Right lung (tissue), 5 donors: ENCODE data around the gene MNX1. TPM values are rescaled to one million over a fixed set of nuclear protein-coding genes. Genes with fewer than 3 reads are reported as not detected.

ENCODE experiments used
- DNase-seq, 2 donors: peaks; one replicate each; pipeline ENCODE4 v3.0.0-alpha.2; 2013
- polyA plus RNA-seq, 5 donors: library from polyadenylated mRNA; unstranded; fragments of 120-200 nt; gene quantifications; one replicate each; pipeline versions ENCODE4 v1.2.1 to v1.2.3, GENCODE V29; 2013; ENCODE audit warnings: inconsistent platforms in 1 of 5, low replicate concordance in 1 of 5; ENCODE audit not compliant: insufficient read length in 5 of 5, insufficient read depth in 1 of 5

Gene MNX1
- polyA plus RNA-seq, 5 donors = 0.16 to 0.45 (median 0.29) TPM

DNA sequence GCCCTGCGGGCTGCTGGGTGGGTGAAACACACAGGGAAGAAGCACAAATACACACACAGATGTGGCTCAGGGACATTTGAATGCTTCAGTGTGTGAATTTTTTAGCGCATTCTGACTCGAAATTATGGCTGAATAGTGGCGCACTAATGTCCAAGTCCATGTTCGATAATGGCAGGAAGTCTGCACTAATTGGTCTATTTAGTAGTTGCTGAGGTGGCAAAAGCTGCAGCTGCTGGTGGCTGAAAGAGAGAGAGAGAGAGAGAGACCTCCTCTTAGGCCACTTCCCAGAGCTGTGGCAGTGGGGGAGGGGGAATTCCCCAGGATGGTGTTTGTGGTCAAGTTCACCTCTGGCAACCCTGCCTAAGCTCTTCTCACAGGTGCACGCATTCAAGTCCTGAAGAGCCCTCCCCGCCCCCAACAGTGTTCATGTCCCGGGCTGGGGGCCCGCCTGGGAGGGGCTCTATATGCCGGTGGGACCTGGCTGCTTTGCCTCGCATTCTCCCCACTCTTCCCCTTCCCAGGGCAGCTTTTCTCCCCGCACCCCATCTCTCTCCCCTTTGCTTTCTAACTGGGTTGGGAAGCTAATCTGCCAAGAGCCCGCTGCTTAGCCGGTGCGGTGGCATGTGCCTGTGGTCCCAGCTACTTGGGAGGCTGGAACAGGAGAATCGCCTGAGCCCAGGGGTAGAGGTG is 6.0 kb upstream of the MNX1 start:
- DNase-seq = no peak

DNA sequence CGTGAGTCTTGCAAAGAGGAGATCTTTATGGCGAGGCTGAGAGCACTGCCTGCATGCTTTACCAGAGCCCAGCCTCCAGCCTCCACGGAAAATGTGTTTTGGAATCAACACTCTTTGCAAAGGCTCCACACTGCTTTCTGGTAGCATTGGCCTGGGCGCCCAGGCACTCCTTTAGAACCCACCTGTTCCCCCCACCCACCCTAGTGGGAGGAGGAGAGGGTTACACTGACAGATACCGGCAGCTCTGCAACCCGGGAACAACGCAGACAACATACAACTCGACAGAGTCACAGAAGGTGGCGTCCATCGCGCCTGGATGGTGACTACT is 5.5 kb upstream of the MNX1 start:
- no peak for DNase-seq

DNA sequence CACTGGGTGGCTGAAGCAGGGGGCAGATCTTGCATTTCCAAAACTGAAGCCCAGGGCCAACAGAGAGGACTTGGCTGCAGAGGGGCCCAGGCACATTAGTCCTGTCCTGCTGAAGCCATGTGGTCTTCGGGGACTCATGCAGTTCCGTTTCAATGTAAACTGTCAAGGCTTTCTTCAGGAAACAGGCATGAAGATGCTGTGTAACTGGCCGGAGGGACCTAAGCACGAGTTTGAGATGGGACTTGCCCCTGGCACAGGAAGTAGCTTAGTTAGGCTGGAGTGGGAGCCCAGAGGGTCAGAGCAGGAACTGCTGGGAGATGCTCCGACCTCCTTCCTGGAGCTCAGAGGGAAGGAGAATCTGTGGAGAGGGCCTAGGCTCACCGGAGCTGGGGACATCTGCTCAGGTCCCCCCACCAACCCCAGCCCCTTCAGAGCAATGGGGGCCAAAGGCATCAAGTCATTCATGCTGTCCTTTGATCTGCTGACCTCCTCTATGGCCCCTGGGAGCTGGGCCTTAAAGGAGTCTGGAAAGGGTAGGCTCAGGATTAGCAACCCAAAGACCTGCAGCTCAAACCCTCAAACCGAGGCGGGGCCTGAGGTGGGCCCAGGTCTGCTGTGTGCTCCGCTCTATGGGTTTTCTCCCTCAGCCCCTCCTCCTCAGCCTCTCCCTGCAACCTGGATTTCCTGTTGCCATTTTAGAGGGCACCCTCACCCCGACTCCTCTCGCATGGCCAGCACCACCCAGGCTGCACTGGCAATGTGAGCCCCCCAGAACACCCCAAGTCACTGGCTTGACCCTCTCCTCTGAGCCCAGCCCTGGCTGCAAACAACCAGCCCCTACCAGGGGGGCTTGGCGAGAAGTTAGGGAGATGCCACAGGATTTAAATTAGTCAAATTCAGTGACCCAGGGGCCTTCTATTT is 4.4 kb upstream of the MNX1 start:
- no peak for DNase-seq

DNA sequence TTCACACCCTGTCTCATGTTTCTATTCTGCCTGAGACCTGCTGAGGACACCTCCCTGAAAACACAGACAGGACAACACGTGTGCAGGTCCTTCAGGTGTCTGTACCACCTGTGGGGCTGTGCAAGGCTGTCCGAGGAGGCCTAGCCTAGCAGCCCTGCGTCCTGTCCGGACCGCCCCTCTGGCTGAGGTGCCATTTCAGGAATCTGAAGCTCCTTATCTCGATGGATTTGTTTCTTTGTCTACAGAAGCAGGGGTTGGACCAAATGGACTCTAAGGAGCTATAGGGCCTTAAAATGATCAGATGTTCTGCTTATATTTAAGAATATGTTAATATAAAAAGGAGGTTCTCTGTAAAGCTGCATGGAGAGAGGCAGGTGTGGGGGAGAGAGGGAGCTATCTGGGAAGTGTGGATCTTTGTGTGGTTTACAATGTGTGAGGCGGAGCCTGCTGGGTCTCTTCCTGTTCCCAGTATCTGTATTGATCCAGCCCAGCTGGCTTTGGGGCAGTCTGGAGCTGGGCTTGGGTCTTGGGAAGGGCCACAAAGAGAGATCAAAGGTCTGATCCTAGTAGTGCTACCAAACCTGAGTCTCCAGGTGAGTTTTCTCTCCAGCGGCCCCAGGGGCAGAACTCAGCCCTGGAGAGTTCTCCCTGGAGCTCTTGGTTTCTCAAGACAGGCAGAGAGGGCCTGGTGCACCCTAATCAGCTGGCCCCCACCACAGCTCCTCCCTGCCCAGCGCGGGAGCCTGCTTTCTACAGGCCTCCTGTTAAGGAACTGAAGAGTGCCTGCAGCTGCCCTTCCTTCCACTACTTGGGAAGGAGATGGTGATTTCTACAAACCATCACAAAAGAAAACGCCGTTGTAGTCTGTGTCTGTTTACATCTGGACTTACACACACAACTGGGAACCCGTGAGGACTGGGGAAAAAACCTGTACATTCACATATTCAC is 3.4 kb upstream of the MNX1 start:
- no peak for DNase-seq

DNA sequence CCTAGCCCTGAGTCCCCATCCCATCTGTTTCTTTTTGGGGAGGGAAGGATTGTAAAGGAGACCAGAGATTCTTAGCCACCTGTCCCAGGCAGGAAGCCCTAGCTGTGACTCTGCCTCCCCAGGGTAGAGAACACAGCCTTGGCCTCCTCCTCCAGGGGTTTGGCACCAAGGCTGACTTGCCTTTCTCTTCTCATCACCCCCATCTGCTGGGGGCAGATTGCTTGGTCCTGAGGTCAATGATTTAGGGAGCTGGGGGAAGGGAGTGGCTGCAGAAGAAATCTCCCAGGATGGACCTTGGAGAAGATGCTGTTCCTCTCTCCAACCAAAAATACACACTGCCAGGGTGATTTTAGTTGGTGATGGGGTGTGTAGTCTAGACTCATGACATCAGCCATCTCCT is 2.6 kb upstream of the MNX1 start:
- no peak for DNase-seq

DNA sequence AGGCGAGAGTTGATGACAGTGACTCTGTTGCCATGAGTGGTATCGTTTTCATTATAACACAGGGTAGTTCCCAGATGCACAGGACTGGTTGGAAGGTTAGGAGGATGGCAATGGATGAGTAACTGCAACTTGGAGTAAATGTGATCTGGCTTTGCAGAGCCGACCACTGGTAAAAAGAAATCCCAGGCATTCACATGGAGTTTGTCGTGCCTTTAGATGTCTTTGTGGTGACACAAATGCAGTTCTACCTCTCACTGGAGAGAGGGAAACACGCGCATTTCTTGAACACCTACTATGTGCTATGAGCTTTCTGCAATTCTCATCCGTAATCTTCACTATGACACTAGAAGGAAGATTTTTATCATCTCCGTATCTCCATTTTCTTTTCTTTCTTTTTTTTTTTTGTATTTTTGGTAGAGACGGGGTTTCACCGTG is 1.7 kb upstream of the MNX1 start:
- no peak for DNase-seq

DNA sequence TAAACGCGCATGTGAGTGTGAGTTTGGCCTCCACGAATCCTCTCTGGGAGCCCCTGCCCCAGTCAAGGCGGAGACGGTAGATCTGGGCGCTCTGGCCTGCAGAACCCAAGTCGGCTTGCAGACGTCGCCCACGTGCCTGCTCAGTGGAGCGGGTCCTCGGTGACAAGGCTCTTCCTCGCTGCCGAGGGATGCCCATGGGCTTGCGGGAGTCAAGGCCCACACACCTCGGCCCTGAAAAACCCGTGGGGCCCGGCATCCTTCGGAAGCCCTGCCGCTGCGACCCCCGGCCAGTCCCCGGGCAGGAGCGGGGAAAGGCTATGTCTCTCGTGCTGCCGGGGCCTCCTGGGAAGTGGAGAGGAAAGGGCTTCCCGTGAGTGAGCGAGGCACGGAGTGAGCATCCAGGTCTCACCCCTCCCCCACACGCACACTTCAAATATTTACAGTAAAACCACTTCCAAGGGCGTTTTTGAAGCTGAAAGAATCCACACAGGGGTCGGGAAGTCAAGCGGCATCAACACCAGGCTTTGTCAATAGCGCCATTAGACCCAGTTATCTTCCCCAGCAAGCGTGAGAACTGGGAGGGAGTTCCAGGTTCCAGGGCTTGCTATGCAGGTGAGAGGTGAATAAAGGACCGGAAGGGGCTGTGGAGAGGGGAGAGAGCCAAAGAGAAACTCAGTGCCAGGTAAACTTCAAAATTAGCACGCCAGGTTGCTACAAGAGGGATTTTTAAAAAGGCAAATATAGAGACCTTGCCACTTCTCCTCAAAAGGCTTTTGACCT is 1.1 kb upstream of the MNX1 start:
- no peak for DNase-seq

DNA sequence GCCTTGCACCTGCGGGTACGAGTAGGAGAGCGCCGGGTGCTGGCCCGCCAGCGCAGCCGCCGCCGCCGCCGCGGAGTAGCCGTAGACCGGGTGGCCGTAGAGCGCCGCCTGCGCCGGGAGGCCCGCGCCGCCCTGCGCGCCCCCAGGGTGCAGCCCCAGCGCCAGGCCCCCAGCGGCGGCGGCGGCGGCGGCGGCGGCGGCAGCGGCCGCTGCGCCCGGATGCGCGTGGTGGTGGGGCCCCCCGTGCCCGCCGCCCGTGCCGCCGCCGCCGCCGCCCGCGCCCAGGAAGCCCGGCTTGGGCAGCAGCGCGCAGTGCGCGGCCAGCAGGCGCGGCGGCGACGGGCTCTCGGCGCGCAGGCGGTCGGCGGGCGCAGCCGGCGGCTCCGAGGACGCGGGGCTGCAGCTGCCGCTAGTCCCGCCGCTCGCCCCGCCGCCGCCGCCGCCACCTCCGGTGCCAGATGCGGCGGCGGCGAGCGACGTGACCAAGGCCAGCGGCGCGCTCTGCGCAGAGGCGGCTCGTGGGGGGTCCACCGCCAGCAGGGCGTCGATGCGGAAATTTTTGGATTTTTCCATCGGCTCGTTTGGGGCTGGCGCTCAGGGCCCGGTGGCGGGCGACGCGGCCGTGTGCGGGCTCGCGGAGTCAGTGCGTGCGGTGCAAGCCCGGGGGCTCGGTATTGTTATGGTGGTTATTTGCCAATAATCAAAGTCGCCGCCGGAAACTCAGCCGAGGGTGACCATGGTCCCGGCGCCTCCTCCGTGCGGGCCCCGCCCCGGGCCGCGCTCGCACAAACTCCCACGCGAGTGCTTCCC is 480 bp downstream of the MNX1 start:
- no peak for DNase-seq

DNA sequence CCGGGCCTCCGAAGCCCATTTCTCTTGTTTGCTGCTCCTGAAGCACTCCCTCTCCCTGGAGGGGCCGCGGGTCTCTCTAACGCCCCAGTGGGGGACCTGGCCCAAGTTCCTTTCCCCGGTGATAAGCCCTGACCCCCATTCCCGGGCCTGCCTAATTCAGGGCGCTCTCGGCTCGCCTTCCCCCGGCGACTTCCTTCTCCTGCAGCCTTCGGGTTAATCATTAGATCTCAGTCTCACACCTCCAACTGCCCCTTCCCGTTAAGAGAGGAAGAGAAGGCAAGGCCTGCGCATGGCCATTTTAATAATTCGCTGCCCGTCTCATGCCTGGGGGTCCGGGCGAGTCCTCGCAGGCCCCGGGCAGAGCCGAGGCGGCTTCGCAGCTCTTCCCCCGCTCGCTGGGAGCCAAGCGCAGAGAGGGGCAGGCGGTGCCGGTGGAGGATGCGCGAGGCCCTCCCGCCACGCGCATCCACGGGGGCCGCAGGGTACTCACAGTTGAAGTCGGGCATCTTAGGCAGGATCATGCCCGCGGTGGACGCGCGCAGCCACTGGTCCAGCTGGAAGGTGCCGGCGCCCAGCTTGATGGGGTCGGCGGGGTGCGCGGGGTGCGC is 1.2 kb downstream of the MNX1 start:
- no peak for DNase-seq

DNA sequence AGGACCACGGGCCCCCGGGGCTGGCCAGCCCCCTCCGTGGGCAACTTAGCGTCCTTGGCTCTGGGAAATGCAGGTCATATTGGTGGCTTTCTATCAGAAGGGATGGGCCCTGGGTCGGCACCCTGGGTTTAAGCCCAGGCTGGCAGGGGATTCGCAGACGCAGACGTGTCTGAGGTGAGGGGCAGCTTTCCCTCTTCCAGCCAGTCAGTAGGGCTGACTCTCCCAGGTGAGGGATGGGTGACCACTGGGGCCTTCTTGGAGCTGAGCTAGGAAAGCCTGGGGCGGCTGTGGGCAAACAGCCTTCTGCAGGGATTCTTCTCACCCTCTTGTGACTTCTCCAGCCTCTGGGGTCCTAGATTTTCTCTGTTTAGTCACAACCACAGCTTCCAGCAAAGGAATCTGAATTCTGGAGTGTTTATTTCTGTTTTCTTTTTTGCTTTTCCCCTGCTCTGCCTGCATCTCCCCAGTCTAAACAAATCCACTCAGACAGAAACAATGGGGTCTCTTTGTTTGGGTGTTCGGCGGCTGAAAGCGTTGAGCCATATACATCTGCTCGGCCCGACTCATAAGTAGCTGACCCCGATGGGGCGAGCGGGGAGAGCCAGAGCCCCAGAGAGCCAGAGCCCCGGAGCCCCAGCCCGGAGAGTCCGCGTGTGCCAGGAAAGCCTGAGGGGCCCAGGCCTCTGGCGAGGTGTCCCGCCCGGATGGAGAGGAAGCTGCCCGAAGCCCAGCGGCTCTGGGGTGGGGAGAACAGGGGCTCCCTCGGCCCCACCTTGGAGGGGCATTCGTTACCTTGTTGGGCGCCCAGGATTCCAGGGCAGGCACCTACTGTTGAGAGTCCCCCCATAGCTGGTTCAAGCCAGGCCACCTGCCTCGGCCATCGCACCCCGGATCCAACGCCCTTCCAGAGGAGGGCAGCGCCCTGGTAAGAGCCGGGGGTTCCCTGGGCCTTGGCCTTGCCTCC is 2.0 kb downstream of the MNX1 start:
- no peak for DNase-seq

DNA sequence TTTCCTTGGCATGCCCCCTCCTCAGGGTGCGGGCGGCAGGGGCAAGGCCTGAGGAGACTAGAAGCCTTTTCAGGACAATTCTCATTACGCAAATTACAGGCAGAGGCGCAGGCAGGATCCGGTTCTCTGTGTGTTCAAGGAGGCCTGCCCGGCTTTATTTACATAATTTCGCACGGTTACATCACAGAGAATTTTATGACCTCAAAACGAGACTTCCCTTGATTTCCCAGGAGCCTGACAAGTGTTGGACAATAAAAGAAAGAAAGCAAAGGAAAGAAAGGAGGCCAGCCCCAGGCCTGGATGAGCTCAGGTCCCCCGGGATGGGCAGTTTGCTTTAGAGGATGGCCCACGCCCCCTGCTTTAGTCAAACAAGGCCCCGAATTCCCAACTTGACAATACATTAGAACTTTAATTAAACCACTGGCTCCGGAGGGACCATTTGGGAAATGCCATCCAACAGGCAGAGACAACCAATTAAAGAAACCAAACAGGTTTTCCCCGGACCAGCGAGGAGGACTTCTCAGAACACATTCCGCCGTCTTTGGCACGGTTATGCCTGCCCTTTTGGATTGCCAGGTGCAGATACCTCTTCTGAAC is 2.9 kb downstream of the MNX1 start:
- DNase-seq = no peak

DNA sequence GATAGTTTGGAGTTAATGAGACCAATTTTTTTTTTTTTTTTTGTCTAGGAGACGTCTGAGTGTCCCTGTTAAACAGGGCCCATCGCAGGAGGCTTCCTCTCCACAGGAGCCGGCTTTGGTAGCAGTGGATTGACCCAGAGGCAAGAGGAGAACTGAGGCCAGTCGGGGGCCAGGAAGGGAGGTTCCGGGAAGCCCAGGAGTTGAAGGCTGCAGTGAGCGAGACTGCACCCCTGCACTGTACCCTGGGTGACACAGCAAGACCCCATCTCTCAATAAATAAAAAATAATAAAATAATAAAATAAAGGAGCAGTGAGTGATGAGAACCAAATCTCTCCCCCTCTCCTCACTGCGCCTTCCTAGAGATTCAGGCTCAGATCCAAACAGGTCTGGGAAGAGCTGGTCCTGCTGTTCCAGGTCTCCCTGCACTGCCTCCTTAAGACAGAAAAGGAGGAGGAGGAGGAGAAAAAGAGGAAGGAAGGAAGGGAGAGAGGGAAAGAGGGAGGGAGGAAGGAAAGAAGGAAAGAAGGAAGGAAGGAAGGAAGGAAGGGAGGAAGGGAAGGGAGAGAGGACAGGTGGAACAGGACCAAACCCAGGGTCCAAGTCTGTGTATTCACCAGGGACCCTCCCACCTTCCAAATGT is 3.5 kb downstream of the MNX1 start:
- DNase-seq = no peak

DNA sequence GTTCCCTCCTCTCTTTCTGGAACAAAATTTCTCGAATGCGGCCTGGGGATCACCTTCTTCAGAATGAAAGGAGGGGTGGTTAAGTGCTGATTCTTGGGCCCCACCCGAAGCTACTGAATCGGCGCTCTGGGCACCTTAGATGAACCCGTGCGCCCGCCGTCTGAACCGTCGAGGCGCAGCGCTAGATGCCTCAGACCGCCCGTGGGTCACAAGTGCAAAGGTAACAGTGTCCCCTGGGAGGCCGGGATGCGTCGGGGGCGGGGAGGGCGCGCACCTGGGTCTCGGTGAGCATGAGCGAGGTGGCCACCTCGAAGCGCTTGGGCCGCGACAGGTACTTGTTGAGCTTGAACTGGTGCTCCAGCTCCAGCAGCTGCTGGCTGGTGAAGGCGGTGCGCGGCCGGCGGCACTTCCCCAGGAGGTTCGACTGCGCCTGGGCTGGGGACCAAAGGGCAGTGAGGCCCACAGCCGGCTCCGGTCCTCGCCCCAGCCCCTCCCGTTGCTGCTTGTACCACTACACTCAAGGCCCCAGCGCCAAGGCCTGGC is 4.2 kb downstream of the MNX1 start:
- DNase-seq = no peak

DNA sequence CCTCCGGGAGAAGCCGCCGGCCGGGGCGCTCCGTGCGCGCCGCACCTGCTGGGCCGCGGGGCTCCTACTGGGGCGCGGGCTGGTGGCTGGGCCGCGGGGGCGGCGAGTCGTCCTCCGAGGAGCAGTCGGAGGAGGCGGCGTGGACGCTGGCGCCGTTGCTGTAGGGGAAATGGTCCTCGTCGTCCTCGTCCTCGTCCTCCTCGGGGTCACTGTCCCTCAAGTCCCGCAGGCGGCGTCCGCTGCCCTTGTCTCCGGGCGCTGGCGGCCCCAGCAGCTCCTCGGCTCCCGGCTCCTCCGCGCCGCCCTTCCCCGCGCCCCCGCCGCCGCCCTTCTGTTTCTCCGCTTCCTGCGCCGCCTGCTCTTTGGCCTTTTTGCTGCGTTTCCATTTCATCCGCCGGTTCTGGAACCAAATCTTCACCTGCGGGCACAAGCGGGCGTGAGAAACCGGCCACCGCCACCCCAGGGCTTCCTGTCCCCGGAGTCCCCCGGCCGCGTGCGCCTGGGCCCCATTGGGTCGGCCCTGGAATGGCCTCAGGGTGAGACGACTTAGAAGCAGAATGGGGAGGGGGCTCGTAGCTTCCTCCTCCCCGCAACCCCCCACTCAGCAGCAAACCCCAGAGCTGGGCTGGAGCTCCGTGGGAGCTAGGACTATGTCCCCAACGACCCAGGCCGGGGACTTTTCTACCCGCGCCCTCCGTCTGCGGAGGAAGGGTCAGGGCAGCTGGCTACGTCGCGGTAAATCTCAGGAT is 4.8 kb downstream of the MNX1 start:
- no peak for DNase-seq

DNA sequence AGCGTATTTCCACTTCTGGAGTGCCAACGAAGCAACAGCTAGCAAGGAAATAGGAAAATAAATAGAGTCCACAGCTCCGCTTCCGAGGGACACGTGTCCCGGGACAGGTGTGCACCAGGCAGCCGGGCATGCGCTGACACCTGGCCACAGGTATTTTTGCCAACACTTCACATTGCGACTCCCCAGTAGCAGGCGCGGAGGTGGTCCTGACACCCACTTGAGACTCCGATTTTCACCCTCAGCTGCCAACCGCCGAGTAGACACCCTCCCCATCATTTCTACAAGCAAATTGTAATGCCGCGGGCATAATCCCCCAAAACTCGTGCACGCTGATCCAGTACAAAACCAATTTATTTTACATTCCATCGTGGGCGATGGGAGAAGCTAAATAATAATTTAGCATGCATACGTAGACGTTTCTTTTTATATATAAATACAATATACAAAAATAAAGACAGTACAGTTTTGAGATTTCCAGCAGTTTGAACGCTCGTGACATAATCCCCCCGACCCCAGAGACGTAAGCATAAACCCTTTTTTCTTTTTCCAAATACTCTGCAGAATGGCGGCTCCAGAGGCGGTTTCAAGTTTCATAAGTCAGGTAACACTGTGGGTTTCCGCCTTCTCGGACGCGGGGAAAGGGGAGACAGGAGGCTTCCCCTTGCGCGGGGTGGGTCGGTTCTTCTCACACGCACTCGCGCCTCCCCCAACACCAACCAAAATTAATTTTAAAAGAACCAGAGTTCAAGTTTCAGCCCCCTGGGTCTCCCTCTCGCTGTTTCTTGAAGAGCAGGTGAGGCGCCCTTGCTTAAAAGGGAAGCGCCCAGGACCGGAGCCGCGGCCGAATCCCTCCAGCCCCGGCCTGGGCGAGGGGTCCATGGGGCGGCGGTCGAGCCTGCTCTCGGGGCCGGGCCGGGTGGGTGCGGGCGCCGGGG is 5.7 kb downstream of the MNX1 start:
- DNase-seq = no peak
